GM12878 (cell line): ENCODE results near the gene PLXNA2. TPM values are rescaled to one million over a fixed set of nuclear protein-coding genes. Genes with fewer than 3 reads are reported as not detected.

Experiments
- ATAC-seq: fragments of 200-7000 bp; cut with Tn5 transposase; 3 replicates; pipeline ENCODE4 v1.9.1; 2020; ENCODE audit warnings: mild to moderate bottlenecking, moderate library complexity
- BruUV-seq: library from RNA; stranded (reverse); fragments of 400-500 nt; replicated peaks from 2 replicates; lab custom pipeline; 2021; lab: Mats Ljungman, UMichigan
- CTCF ChIA-PET: fragments of 300-600 bp; sonication (Branson Sonifier 250); formaldehyde crosslinking; extraction: SDS; loops from one replicate; lab custom pipeline; 2021; ENCODE audit warnings: inconsistent platforms; lab: Yijun Ruan, JAX
- POLR2A ChIA-PET: fragments of 350-600 bp; formaldehyde crosslinking; extraction: SDS; loops from one replicate; lab custom pipeline; 2021; ENCODE audit warnings: inconsistent platforms; lab: Charles Lee
- RAD21 ChIA-PET: fragments of 300-600 bp; sonication (Branson Sonifier 250); formaldehyde crosslinking; loops from one replicate; lab custom pipeline; 2023; ENCODE audit warnings: antibody characterized with exemption; ENCODE audit not compliant: unreplicated experiment; lab: Charles Lee
- SMC1A ChIA-PET: fragments of 300-600 bp; sonication (Branson Sonifier 250); formaldehyde crosslinking; loops from one replicate; lab custom pipeline; 2023; ENCODE audit not compliant: unreplicated experiment, uncharacterized antibody; lab: Charles Lee
- DNase-seq: peaks from one replicate; pipeline ENCODE4 v3.0.0-alpha.2; 2011; ENCODE audit warnings: low read depth, low spot score
- FAIRE-seq: peaks from 3 replicates; lab custom pipeline; 2011; peaks lifted over from hg19 to GRCh38; lab: Jason Lieb, UNC
- H2AFZ ChIP-seq: 2 replicates; pipeline ENCODE4 v1.6.0; 2011; ENCODE audit warnings: low read depth, low read length, control low read depth; ENCODE audit not compliant: control insufficient read depth
- H3K27ac ChIP-seq: 2 replicates; pipeline ENCODE4 v1.5.1; 2011; ENCODE audit warnings: control low read depth; ENCODE audit not compliant: control insufficient read depth, insufficient read depth
- H3K27me3 ChIP-seq, 2 experiments: replicated peaks in 1 of 2; 2 replicates each; pipeline versions ENCODE4 v1.6.0 to v1.6.1; 2011; ENCODE audit warnings: low read length in 1 of 2; ENCODE audit not compliant: control insufficient read depth in 2 of 2, insufficient read depth in 2 of 2
- H3K36me3 ChIP-seq, 2 experiments: 2 replicates each; pipeline ENCODE4 v1.5.1; 2011; ENCODE audit warnings: low read length in 1 of 2; ENCODE audit not compliant: control insufficient read depth in 2 of 2, insufficient read depth in 2 of 2
- H3K4me1 ChIP-seq: 2 replicates; pipeline ENCODE4 v1.6.1; 2011; ENCODE audit warnings: mild to moderate bottlenecking, low read length, moderate library complexity, mixed read lengths; ENCODE audit not compliant: control insufficient read depth, insufficient read depth
- H3K4me2 ChIP-seq: 2 replicates; pipeline ENCODE4 v1.6.0; 2011; ENCODE audit warnings: control low read depth; ENCODE audit not compliant: control insufficient read depth, insufficient read depth
- H3K4me3 ChIP-seq: fragments of 200-600 bp; sonication (generic); 2 replicates; pipeline ENCODE4 v1.5.1; 2016
- H3K79me2 ChIP-seq: 2 replicates; pipeline ENCODE4 v1.6.0; 2011; ENCODE audit warnings: low read length; ENCODE audit not compliant: control insufficient read depth, insufficient read depth
- H3K9ac ChIP-seq: 2 replicates; pipeline ENCODE4 v1.8.0; 2011; ENCODE audit warnings: low read length, control low read depth, mixed read lengths; ENCODE audit not compliant: control insufficient read depth, insufficient read depth
- H3K9me3 ChIP-seq: replicated peaks from 3 replicates; pipeline ENCODE4 v1.5.1; 2011; ENCODE audit warnings: mild to moderate bottlenecking, low read length; ENCODE audit not compliant: control insufficient read depth, insufficient read depth
- H4K20me1 ChIP-seq: 2 replicates; pipeline ENCODE4 v1.6.0; 2011; ENCODE audit not compliant: control insufficient read depth, insufficient read depth
- BACH1 ChIP-seq: fragments of 450-650 bp; IDR thresholded peaks from 2 replicates; pipeline ENCODE4 v1.6.1; 2017; ENCODE audit warnings: mild to moderate bottlenecking, borderline replicate concordance
- PML ChIP-seq: IDR thresholded peaks from 2 replicates; pipeline ENCODE4 v1.6.1; 2012; ENCODE audit warnings: low read length, inconsistent platforms
- POLR2AphosphoS2 ChIP-seq: IDR thresholded peaks from 2 replicates; pipeline ENCODE4 v1.6.1; 2011; ENCODE audit warnings: low read depth, mild to moderate bottlenecking, low read length, improper control_type of control experiment, moderate library complexity
- POU2F2 ChIP-seq: IDR thresholded peaks from 3 replicates; pipeline ENCODE4 v1.6.1; 2011; ENCODE audit warnings: low read depth, mild to moderate bottlenecking, low read length, borderline replicate concordance
- TCF3 ChIP-seq: IDR thresholded peaks from 2 replicates; pipeline ENCODE4 v1.6.1; 2012; ENCODE audit warnings: low read depth, mild to moderate bottlenecking, low read length, borderline replicate concordance; ENCODE audit not compliant: insufficient read depth
- WGBS: methylation state at CpG from one replicate; pipeline ENCODE4 v1.1.6; 2016; ENCODE audit warnings: low lambda C conversion rate; ENCODE audit not compliant: insufficient replicate concordance, insufficient coverage; ENCODE audit errors: missing lambda C conversion rate; 5-methylcytosine and 5-hydroxymethylcytosine counted together
- in situ Hi-C: fragments of 300-500 bp; cut with MboI; formaldehyde crosslinking; loops from 9 replicates; pipeline ENCODE4 v1.14.3; 2018; ENCODE audit warnings: mixed read lengths
- intact Hi-C: fragments of 100-400 bp; cut with micrococcal nuclease; formaldehyde crosslinking; loops from one replicate; pipeline ENCODE4 v1.14.2; 2022; ENCODE audit not compliant: unreplicated experiment
- polyA plus RNA-seq, 11 experiments: library from polyadenylated mRNA; depleted of rRNA in 4 of 11; unstranded in 6 of 11; stranded (reverse) in 5 of 11; fragments of >200 nt; fragmentation: Nextera tagmentation in 4 of 11; fragmentation: Illumina TruSeq in 1 of 11; extraction: Ambion mirVana in 4 of 11; extraction: Trizol in 1 of 11; gene quantifications; 1 replicate in 1 of 11; 2 replicates in 10 of 11; pipeline versions ENCODE4 v1.2.1 to v1.2.3, GENCODE V29; 2011 to 2016; ENCODE audit warnings: inconsistent platforms in 2 of 11, missing spikeins in 2 of 11, low read depth in 1 of 11
- total RNA-seq, 4 experiments: library from RNA; depleted of rRNA in 3 of 4; stranded (reverse); fragments of >200 nt in 3 of 4; fragmentation: Illumina TruSeq in 1 of 4; extraction: Trizol in 1 of 4; gene quantifications; 2 replicates each; pipeline versions ENCODE4 v1.2.1 to v1.2.3, GENCODE V29; 2013 to 2021
- TF ChIP-seq, protein P1 (sequence below): fragments of 450-650 bp; IDR thresholded peaks from 2 replicates; pipeline ENCODE4 v1.6.1; 2018; ENCODE audit warnings: borderline replicate concordance, mild to moderate bottlenecking; ENCODE audit not compliant: partially characterized antibody
- TF ChIP-seq, protein P2 (sequence below): fragments of 150-350 bp; IDR thresholded peaks from 2 replicates; pipeline ENCODE4 v1.6.1; 2014; ENCODE audit warnings: mild to moderate bottlenecking, low read depth, low read length

PLXNA2 gene
- total and polyA plus RNA-seq, 10 of the 15 experiments (the other 5 are each of a cell fraction or from before 2014, with no cell fraction given), result under 0.01 to 0.08 (median 0.07) TPM; not detected in 4

DNA sequence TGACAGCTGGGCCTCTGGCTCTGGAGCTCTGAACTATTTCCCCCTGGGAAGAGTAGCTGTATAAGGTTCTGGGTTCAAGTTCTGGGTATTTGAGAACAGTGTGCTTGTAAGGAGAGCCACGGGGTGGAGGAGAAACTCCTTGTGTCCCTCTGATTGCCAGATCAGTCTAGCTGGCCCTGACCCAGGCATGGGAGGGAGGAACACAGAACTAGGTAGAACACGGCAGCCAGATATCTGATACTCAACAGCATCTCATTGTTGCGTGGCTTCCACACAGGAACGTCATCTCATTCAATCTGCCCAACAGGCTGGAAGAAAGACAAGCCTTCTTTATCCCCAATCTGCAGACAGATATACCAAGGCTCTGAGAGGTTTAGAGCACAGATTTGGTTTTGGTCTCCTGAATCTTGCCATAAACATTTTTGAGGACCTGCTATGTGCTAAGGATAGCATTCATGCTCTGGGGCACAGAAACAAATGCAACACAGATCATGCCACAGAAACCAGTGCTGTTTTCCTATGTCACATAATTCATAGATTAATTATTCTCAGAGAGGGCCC is 83.8 kb downstream of the PLXNA2 start (continued):
- no peak for TF ChIP-seq POU2F2

DNA sequence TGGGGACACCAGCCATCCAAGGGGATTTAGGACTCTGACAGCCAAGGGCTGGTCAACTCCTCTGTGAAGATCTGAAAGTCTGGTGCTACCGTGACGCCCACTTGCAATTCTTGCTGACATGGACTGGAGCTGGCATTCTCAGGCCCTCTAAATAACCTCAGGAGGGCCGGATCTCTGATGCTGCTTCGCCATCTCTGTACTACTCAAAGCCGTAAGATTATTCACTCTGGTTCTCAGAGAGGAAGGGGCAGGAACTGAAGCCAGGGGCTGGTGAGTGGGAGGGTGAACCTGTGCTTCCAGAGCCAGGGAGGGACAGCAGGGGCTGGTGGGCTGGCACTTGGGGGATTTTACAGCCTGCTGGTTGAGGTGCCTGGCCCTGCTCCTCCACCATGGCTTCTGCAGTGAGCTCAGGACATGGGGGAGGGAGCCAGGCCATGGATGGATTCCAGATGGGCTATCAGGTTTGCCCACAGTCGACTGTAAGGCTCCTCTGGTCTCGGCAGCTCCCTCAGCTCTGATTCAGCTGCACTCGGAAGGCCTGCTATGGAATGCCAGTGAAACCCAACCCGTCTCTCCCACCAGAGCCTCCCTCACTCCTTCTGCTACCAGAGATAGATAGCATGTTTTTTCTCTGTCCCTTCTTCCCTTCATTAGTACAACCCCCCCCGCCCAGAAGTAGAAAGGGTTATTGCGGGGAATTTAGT is 84.5 kb downstream of the PLXNA2 start:
- H4K20me1 ChIP-seq, result no peaks in the 10 kb centered on the region
- CTCF ChIA-PET, result interaction anchor here (0.9 to 2.1 kb wide), 5 partner anchors 18 to 85 kb away, joined by 4 to 8 read pairs (median 4); no protein-coding TSS in a partner anchor
- no peaks in the 10 kb centered on the region; a peak in 2 of 4 replicates for H3K27me3 ChIP-seq
- SMC1A ChIA-PET, result interaction anchor here (1.2 to 1.3 kb wide), 3 partner anchors 13 to 48 kb away, joined by 3 to 4 read pairs (median 3); no protein-coding TSS in a partner anchor
- FAIRE-seq (no peak), ATAC-seq (no peak), DNase-seq (no peak)
- POLR2A ChIA-PET, result interaction anchor here (0.8 kb wide), 1 partner anchor 20 kb away, joined by 3 read pairs; no protein-coding TSS in a partner anchor
- H3K9ac ChIP-seq, result no peak overlapping the region
- in situ Hi-C loops, result no loop called here
- no peaks in the 10 kb centered on the region for H3K9me3 ChIP-seq
- 0 out of 2 replicates have a peak, but pooled peaks cover 3% of the 10 kb centered on the region for H3K4me1 ChIP-seq
- H2AFZ ChIP-seq, result no peak overlapping the region
- RAD21 ChIA-PET, result interaction anchor here (0.9 to 1.0 kb wide), 2 partner anchors 28 to 80 kb away, joined by 3 to 4 read pairs; no protein-coding TSS in a partner anchor
- WGBS, result 41% methylated on average over 11 of the region's 11 CpGs
- intact Hi-C loops, result no loop called here
- no peak overlapping the region for H3K27ac ChIP-seq
- H3K4me2 ChIP-seq, result no peak overlapping the region
- no peaks in the 10 kb centered on the region for H3K36me3 ChIP-seq
- no peaks in the 10 kb centered on the region for H3K79me2 ChIP-seq
- no peak overlapping the region for H3K4me3 ChIP-seq
- TF ChIP-seq TCF3 (no peak), BACH1 (no peak), PML (no peak), POLR2AphosphoS2 (no peak)
- TF ChIP-seq, protein P1, sequence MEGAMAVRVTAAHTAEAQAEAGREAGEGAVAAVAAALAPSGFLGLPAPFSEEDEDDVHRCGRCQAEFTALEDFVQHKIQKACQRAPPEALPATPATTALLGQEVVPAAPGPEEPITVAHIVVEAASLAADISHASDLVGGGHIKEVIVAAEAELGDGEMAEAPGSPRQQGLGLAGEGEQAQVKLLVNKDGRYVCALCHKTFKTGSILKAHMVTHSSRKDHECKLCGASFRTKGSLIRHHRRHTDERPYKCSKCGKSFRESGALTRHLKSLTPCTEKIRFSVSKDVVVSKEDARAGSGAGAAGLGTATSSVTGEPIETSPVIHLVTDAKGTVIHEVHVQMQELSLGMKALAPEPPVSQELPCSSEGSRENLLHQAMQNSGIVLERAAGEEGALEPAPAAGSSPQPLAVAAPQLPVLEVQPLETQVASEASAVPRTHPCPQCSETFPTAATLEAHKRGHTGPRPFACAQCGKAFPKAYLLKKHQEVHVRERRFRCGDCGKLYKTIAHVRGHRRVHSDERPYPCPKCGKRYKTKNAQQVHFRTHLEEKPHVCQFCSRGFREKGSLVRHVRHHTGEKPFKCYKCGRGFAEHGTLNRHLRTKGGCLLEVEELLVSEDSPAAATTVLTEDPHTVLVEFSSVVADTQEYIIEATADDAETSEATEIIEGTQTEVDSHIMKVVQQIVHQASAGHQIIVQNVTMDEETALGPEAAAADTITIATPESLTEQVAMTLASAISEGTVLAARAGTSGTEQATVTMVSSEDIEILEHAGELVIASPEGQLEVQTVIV, result no peak
- TF ChIP-seq, protein P2, sequence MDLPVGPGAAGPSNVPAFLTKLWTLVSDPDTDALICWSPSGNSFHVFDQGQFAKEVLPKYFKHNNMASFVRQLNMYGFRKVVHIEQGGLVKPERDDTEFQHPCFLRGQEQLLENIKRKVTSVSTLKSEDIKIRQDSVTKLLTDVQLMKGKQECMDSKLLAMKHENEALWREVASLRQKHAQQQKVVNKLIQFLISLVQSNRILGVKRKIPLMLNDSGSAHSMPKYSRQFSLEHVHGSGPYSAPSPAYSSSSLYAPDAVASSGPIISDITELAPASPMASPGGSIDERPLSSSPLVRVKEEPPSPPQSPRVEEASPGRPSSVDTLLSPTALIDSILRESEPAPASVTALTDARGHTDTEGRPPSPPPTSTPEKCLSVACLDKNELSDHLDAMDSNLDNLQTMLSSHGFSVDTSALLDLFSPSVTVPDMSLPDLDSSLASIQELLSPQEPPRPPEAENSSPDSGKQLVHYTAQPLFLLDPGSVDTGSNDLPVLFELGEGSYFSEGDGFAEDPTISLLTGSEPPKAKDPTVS, result no peak
- TF ChIP-seq, all 136 proteins: peak for 0
- no TSS peak for BruUV-seq
